GM19193 (cell line): ENCODE measurements around the gene PNPLA2.

Experiments used
- POLR2A ChIP-seq: IDR thresholded peaks from 4 replicates; pipeline ENCODE4 v1.6.1; 2011; ENCODE audit not compliant: insufficient read depth, insufficient read length; ENCODE audit errors: extremely low read depth

PNPLA2 gene

GRCh38 chr11:800473-800872 is 18.2 kb upstream of the PNPLA2 start:
- TF ChIP-seq POLR2A: no peak

GRCh38 chr11:801097-801780 is 17.5 kb upstream of the PNPLA2 start:
- no peak for TF ChIP-seq POLR2A

GRCh38 chr11:802018-802617 is 16.6 kb upstream of the PNPLA2 start:
- no peak for TF ChIP-seq POLR2A

GRCh38 chr11:802693-803466 is 15.8 kb upstream of the PNPLA2 start:
- no peak for TF ChIP-seq POLR2A

- no peak for TF ChIP-seq POLR2A
These were observed 15.3 kb upstream of the PNPLA2 start for GRCh38 chr11:803467-803742.

- TF ChIP-seq POLR2A: no peak
These were observed 14.7 kb upstream of the PNPLA2 start for GRCh38 chr11:803770-804598.

- TF ChIP-seq POLR2A: no peak
These were observed 14.1 kb upstream of the PNPLA2 start for GRCh38 chr11:804599-804964.

- TF ChIP-seq POLR2A: no peak
These were observed 10.1 kb upstream of the PNPLA2 start for GRCh38 chr11:808427-809286.

GRCh38 chr11:809287-810039 is 9.3 kb upstream of the PNPLA2 start, which contains the start of gene RPLP2:
Gene RPLP2 (plus strand): TSS chr11:809967. CDS start chr11:810235, 268 bp downstream.
- TF ChIP-seq POLR2A: peak; percentile 85

GRCh38 chr11:810040-810567 is 8.6 kb upstream of the PNPLA2 start:
- no peak for TF ChIP-seq POLR2A

- no peak for TF ChIP-seq POLR2A
These were observed 7.1 kb upstream of the PNPLA2 start for GRCh38 chr11:811446-812245.

GRCh38 chr11:812390-812789 is 6.3 kb upstream of the PNPLA2 start:
- no peak for TF ChIP-seq POLR2A

GRCh38 chr11:813072-813455 is 5.7 kb upstream of the PNPLA2 start:
- TF ChIP-seq POLR2A: no peak
